Right renal cortex interstitium (tissue), 3 donors: ENCODE results near the gene RPRD1A. TPM values are rescaled to one million over a fixed set of nuclear protein-coding genes. Genes with fewer than 3 reads are reported as not detected.
"Not testable (repeated sequence)": the region's sequence is repeated elsewhere in the genome, so short reads cannot be mapped to it uniquely, and the experiment has no call there.

ENCODE experiments used
- DNase-seq, 3 donors: peaks; one replicate each; pipeline ENCODE4 v3.0.0-alpha.2; 2013; ENCODE audit warnings: low read depth in 3 of 3, low spot score in 2 of 3
- polyA plus RNA-seq, 3 donors: library from polyadenylated mRNA; unstranded; fragments of 120-200 nt; gene quantifications; one replicate each; pipeline ENCODE4 v1.2.1, GENCODE V29; 2013; ENCODE audit not compliant: insufficient read length in 3 of 3

The RPRD1A gene
- polyA plus RNA-seq, 3 donors = 64.2 to 70.2 (median 65.5) TPM

DNA sequence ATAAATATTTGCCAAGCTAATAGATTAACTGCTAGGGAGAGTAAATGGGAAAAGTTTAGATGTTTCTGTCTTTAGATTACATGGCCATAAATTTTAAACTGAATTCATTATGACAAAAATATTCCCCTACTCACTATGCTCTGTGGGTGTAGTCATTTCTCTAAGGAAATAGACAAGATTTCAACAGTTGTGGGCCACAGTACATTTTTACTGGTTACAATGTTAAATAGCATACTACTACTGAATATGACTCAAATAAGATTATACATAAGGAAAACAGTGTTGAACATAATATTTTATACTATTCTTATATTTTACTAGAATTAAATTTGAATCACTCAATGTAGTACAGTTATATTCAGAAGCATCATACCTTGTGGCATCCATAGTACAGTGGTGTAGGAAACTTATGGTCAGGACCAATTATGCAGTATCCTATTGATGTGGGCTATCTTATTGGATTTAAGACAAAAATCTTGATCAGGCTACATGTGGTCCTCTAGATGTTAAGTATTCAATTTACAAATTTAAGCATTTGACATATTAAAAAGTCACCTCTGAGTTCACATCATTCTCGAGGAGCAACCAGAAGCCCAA lies 33.0 kb downstream of the RPRD1A start:
- no peak for DNase-seq

DNA sequence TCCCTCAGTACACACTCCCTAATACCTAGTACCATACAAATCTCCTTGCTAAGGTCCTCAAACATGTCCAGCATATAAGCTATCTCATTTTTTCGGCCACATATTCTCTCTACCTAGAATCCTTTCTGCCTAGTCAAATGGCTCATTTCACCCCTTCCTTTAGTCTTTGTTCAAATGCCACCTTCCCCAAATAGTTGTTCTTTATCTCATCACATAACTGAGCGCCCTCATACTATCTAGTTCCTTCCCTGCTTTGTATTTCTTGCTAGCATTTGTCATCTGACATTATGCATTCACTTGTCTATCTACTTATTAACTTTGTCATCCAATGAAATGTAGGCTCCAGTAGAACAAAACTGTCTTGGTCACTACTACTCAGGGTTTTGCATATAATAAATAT lies 35.5 kb downstream of the RPRD1A start:
- no peak for DNase-seq

DNA sequence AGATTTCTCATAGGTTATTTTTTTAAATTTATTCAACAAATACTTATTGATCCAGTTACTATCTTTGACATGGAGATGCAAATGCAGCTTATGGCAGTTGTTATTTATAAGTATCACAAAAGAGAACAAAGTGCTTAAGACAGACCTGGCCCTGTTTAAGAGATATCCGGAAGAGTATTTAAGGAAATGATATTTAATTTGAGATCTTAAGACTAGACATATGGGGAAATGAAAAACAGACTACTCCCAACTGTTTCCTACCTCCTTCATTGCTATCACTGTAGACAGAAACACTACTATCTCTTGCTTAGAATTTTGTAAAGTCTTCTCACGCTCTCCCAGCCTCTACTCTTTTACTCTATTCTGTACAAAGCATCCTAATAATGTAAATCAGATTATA lies 36.0 kb downstream of the RPRD1A start:
- DNase-seq = no peak

- DNase-seq = no peak
These were observed 38.5 kb downstream of the RPRD1A start for GRCh38 chr18:36028859-36029258.

GRCh38 chr18:36025025-36025424 lies 42.3 kb downstream of the RPRD1A start:
- DNase-seq = no peak

DNA sequence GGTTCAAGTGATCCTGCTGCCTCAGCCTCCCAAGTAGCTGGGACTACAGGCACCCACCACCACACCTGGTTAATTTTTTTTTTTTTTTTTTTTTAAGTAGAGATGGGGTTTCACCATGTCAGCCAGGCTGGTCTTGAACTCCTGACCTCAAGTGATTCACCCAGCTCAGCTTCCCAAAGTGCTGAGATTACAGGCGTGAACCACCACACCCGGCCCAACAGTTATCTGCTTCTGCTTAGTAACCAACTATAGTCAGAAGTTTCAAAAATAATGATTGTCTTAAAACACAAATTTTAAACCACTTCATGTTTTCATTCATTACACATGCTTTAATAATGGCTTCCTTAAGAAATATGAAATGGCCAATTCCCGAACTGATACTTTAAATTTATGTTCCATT lies 43.1 kb downstream of the RPRD1A start:
- DNase-seq = not testable (repeated sequence)

GRCh38 chr18:36023336-36023735 lies 44.0 kb downstream of the RPRD1A start:
- no peak for DNase-seq

GRCh38 chr18:36020174-36020711 lies 47.1 kb downstream of the RPRD1A start:
- DNase-seq = no peak

- no peak for DNase-seq
These were observed 50.1 kb downstream of the RPRD1A start for GRCh38 chr18:36017232-36017631.

GRCh38 chr18:36015629-36016028 lies 51.7 kb downstream of the RPRD1A start:
- no peak for DNase-seq

DNA sequence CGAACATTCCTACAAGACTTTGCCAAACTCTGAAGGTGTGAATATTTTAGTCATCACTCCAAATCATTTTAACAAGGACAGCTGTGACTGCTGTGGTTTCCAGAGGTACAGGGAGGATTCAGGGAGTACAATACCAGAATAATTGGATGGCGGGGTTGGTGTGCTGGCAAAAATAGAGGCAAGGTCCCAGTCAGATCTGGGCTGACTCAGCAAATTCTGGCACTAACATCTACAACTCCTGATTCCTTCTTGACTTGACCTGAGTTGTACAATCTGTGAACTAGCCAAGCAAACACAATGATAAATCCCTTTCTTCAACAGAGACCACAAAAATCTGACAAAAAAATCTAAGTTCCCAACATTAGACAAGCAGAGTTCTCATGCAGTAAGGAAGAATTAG lies 54.5 kb downstream of the RPRD1A start:
- DNase-seq = no peak

- no peak for DNase-seq
These were observed 58.1 kb downstream of the RPRD1A start for GRCh38 chr18:36009214-36009613.

- DNase-seq = no peak
These were observed 60.4 kb downstream of the RPRD1A start for GRCh38 chr18:36006997-36007396.

DNA sequence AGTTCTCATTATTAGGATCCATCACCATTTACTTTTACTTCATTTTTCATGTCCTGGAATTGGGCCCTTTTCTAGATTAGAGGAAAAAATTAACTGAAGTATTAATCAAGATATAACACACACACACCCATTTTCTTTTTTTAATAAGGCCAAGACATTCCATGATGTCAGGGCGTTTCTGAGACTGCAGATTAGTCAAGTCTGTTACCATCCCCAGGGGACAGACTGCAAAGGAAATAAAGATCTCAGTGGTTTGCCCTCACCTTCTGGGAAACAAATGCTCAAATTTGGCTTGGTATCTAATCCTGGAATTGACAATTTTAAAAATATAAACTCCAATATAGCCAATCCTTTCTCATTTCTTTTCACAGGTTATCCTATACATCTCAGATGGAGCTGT lies 67.4 kb downstream of the RPRD1A start:
- DNase-seq = no peak

DNA sequence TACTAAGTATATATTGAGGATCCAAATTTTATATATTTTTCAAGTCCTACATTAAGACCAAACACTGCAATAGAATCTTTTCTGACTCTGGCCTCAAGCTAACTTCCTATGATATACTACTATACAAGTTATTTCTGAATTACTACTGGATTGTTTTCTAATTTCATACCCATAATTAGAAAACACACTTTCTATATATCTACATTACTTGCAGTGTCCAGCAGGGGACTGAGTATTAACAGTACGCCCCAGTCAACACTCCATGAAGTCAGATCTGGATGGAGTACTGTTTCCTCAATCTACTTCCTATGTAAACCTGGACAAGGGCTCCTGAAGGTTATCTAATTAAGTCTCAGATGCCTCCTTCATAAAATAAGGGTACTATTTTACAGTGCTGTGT lies 68.4 kb downstream of the RPRD1A start:
- DNase-seq = no peak

- no peak for DNase-seq
These were observed 74.3 kb downstream of the RPRD1A start for GRCh38 chr18:35993013-35993412.

DNA sequence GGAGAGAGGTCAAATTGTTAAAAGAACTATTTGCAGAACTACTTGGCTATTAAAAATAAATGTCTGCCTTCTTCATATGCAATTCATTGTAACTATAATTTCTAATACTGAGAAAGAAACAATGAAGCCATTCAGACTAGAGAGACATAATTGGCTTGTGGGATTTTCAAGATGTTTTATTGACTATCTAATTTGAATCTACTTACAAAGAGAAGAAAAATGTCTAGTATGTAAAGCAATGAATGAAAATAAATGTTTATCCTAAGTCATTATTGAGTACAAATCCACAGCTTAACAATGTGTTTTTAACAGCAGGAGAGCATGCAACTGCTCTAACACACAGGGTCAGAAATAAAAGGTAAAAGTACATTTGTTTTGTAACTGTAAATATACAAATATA lies 75.7 kb downstream of the RPRD1A start:
- DNase-seq = no peak

GRCh38 chr18:35983818-35984217 lies 83.5 kb downstream of the RPRD1A start:
- no peak for DNase-seq

DNA sequence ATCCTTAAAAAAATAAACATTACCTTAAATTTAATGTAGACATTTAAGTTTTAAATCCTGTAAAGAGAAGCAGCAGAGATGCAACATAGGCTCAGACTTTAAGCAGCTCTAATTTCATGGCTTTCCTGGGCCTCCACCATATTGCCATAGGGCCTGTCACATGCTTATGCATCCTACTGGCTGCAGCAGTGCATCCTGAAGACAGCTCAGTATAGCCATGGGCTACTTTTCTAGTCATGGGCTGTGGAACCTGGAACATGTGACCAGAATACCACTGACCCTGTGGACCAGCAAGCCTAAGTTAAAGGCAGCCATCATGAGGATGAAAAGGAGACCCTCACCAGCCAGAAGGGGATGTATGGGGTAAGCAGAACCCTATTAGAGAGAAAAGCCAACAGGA lies 84.2 kb downstream of the RPRD1A start:
- DNase-seq = no peak

- DNase-seq = no peak
These were observed 84.8 kb downstream of the RPRD1A start for GRCh38 chr18:35982409-35983114.

DNA sequence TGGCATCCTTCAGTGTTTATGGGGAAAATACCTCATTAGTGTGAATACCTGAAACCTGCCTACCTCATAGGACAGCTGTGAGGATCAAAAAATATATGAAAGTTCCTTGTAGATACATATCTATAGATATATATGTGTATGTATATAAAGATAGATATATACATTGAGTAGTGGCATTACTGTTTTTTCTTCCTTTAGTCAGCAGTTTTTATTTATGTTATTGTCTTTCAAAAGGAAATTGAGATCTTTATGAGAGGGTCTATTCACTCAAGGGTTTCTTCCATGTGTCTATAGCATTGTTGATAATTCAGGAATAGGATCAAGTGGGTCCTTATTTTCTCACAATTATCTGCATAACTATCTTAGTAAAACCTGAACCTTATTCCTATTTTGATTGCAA lies 88.2 kb downstream of the RPRD1A start:
- DNase-seq = no peak

DNA sequence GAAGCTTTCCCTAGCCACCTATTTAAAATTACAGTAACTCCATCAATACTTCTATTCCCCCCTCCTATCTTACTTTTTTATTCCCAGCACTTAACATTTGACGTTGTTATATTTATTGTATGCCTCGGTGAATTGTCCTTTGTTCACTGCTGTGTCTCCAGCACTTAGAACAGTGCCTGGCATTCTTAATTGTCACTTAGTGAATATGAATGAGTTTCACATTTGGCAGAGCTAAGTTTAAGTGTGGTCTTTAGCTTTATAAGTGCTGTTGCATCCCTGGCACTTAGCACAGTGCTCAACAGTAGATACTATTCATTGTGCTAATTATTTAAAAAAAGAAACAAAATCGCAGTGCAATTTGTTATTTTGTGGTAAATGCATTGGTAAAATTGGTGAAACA lies 93.2 kb downstream of the RPRD1A start:
- no peak for DNase-seq
